ENCODE measurements around the gene TAL1.

DNA sequence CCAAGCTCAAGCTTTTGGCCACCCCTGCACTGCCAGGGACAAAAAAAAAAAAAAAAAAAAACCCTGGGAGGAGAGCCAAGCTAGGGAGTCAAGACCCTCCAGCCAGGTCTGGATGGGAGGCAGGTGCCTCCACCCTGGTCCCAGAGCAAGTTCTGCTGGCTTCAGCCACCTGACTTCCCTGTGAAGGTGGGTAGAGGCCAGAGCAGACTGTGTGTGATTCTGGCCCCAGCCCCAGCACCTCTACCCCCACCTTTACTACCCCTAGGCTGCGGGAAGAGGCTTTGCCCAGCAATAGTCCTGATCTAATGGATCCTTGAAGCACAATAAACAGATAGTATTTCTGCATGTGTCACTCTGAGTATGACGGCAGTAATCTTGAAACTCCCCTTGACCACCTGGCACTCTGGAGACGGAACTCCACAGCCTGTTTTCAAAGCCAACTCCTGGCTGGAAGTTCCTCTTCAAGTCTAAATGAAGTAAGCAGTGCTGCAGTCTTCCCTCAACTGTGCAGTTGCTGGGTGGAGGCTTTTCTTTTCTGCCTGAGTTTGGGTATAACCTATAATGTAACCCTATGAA lies 51.9 kb downstream of the TAL1 start:
- TF ChIP-seq POLR2A (IDR thresholded peaks at IDR 0.05; ENCODE audit: low read depth, low read length) = no peak
- TF ChIP-seq PAX5 (IDR thresholded peaks at IDR 0.05; ENCODE audit: insufficient read depth, low read length, severe bottlenecking) = no peak
- no peak for TF ChIP-seq POLR2AphosphoS5 (IDR thresholded peaks at IDR 0.05; ENCODE audit: low read depth, low read length)
- TF ChIP-seq TAF1 (IDR thresholded peaks at IDR 0.05; ENCODE audit: low read depth, low read length) = no peak
- no peak for TF ChIP-seq POU2F2 (IDR thresholded peaks at IDR 0.05; ENCODE audit: low read depth, low read length)
- no peak for TF ChIP-seq SPI1 (IDR thresholded peaks at IDR 0.05; ENCODE audit: low read depth, low read length)
